ENCODE results near the gene GPC5.

DNA sequence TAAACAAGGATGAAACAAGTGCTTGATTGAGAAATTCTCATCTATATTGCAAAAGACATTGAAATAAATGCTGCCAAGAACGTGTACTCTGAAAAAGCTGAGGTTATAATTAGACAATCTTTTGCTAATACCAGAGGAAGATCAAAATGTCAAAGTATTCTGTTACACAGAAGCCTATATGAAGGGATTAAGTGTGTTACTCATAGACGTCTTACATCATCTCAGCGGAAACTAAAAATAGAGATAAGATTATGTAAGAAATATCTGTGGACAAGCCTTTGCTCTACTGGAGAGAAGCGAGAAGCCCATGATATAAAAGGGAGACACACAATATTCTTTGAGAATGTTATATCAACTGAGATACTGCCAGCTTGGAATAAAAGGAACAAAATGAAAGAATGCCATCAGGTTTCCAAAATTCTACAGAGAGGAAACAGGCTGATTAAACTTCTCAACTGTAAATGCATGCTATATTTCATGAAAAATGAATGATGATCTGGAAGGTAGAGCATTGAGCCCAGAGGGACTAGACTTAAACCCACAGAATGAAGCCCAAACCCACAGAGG, 699.0 kb downstream of the GPC5 start:
- TF ChIP-seq, protein P1, sequence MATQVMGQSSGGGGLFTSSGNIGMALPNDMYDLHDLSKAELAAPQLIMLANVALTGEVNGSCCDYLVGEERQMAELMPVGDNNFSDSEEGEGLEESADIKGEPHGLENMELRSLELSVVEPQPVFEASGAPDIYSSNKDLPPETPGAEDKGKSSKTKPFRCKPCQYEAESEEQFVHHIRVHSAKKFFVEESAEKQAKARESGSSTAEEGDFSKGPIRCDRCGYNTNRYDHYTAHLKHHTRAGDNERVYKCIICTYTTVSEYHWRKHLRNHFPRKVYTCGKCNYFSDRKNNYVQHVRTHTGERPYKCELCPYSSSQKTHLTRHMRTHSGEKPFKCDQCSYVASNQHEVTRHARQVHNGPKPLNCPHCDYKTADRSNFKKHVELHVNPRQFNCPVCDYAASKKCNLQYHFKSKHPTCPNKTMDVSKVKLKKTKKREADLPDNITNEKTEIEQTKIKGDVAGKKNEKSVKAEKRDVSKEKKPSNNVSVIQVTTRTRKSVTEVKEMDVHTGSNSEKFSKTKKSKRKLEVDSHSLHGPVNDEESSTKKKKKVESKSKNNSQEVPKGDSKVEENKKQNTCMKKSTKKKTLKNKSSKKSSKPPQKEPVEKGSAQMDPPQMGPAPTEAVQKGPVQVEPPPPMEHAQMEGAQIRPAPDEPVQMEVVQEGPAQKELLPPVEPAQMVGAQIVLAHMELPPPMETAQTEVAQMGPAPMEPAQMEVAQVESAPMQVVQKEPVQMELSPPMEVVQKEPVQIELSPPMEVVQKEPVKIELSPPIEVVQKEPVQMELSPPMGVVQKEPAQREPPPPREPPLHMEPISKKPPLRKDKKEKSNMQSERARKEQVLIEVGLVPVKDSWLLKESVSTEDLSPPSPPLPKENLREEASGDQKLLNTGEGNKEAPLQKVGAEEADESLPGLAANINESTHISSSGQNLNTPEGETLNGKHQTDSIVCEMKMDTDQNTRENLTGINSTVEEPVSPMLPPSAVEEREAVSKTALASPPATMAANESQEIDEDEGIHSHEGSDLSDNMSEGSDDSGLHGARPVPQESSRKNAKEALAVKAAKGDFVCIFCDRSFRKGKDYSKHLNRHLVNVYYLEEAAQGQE (IDR thresholded peaks at IDR 0.05; ENCODE audit: insufficient read depth in 1 of 2, low read depth in 2 of 2, low read length in 2 of 2) = no peak
- TF ChIP-seq POLR2AphosphoS5 (IDR thresholded peaks at IDR 0.05; ENCODE audit: low read depth, low read length) = no peak

Measured in PFSK-1 (cell line).